Stomach (tissue), 4 donors: ENCODE results near the gene FAM222A.

ENCODE experiments used
- POLR2A ChIP-seq, 4 donors: fragments of 450-650 bp; IDR thresholded peaks; one replicate each; pipeline ENCODE4 v1.6.1; 2016; ENCODE audit warnings: antibody characterized with exemption in 4 of 4, control low read depth in 2 of 4, mild to moderate bottlenecking in 1 of 4, moderate library complexity in 1 of 4
- POLR2AphosphoS5 ChIP-seq, 3 donors: sonication (generic); formaldehyde crosslinking; IDR thresholded peaks; one replicate each; pipeline ENCODE4 v1.6.1; 2016; ENCODE audit warnings: antibody characterized with exemption in 3 of 3
- TF ChIP-seq, protein P1 (sequence below), 7 experiments: fragments of 450-650 bp in 4 of 7; fragments of 200-600 bp in 3 of 7; sonication (generic) in 3 of 7; IDR thresholded peaks; one replicate each; pipeline ENCODE4 v1.5.1; 2016 to 2019; ENCODE audit warnings: antibody characterized with exemption in 7 of 7, control low read depth in 2 of 7, mild to moderate bottlenecking in 1 of 7

DNA sequence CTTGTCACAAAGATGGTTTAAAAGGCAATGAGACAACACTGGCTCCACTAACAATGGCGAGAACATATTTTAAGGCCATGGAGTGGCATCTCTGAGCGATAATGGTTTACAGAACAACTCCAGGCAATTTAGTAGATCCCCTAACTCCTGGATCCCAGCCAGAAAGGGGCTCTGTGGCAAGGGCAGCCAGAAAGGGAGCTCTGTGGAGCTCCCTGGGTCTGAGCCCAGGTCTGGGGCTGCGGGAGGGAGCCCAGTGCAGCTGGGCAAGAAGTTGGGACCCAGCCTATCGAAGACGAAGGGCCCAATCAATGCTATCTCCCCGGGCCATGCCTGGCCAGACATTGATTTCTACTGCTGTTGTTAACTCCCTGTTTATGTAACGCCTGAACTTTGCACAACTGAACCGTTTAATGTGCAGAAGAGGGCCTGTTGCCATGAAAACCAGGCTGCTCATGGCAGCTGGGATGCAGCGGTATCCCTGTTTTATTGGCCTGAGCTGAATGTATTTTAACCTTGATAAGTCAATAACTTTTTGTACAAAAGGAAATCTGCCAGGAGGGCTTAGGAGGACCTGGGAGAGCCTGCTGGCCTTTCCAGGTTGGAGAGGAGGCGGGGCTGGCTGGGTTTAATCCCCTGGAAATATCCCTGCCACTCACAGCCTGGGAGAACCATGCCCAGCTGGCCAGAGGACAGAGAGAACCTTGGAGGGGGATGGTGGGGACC, 6.7 kb upstream of the FAM222A start:
- TF ChIP-seq, protein P1, sequence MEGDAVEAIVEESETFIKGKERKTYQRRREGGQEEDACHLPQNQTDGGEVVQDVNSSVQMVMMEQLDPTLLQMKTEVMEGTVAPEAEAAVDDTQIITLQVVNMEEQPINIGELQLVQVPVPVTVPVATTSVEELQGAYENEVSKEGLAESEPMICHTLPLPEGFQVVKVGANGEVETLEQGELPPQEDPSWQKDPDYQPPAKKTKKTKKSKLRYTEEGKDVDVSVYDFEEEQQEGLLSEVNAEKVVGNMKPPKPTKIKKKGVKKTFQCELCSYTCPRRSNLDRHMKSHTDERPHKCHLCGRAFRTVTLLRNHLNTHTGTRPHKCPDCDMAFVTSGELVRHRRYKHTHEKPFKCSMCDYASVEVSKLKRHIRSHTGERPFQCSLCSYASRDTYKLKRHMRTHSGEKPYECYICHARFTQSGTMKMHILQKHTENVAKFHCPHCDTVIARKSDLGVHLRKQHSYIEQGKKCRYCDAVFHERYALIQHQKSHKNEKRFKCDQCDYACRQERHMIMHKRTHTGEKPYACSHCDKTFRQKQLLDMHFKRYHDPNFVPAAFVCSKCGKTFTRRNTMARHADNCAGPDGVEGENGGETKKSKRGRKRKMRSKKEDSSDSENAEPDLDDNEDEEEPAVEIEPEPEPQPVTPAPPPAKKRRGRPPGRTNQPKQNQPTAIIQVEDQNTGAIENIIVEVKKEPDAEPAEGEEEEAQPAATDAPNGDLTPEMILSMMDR (IDR thresholded peaks at IDR 0.05): no peak
- TF ChIP-seq POLR2A (IDR thresholded peaks at IDR 0.05) (no peak), POLR2AphosphoS5 (IDR thresholded peaks at IDR 0.05) (no peak)
